GM12891 (cell line): ENCODE measurements around the gene EPHA1.
"Not testable (repeated sequence)": the region's sequence is repeated elsewhere in the genome, so short reads cannot be mapped to it uniquely, and the experiment has no call there.

Experiments
- PAX5 ChIP-seq: IDR thresholded peaks from 2 replicates; pipeline ENCODE4 v1.6.1; 2011; ENCODE audit warnings: low read length, moderate library complexity, mild to moderate bottlenecking; ENCODE audit not compliant: insufficient read depth, severe bottlenecking
- POLR2A ChIP-seq: IDR thresholded peaks from 2 replicates; pipeline ENCODE4 v1.6.1; 2011; ENCODE audit warnings: low read depth, low read length, control low read depth
- POLR2AphosphoS5 ChIP-seq: IDR thresholded peaks from 2 replicates; pipeline ENCODE4 v1.6.1; 2011; ENCODE audit warnings: low read depth, low read length, control low read depth
- POU2F2 ChIP-seq: IDR thresholded peaks from 2 replicates; pipeline ENCODE4 v1.6.1; 2011; ENCODE audit warnings: low read depth, mild to moderate bottlenecking, control low read depth, low read length, moderate library complexity
- SPI1 ChIP-seq: IDR thresholded peaks from 2 replicates; pipeline ENCODE4 v1.6.1; 2011; ENCODE audit warnings: low read depth, low read length, control low read depth
- TAF1 ChIP-seq: IDR thresholded peaks from 2 replicates; pipeline ENCODE4 v1.6.1; 2011; ENCODE audit warnings: low read depth, low read length, control low read depth

DNA sequence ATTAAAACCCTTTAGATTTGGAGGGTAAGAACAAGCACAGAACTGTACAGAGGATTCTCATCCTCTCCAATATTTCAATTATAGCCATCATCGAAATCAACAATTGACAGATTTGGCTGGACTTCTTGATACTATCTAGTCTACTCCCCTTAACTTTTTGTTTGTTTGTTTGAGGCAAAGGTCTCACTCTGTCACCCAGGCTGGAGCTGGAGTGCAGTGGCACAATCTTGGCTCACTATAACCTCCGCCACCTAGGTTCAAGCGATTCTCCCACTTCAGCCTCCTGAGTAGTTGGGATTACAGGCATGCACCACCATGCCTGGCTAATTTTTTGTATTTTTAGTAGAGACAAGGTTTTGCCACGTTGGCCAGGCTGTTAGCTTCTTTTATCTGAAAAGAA lies 6.4 kb downstream of the EPHA1 start:
- TF ChIP-seq POLR2A, POLR2AphosphoS5, TAF1, POU2F2, PAX5, SPI1: not testable (repeated sequence)
